ENCODE measurements around the gene C1QTNF5.

DNA sequence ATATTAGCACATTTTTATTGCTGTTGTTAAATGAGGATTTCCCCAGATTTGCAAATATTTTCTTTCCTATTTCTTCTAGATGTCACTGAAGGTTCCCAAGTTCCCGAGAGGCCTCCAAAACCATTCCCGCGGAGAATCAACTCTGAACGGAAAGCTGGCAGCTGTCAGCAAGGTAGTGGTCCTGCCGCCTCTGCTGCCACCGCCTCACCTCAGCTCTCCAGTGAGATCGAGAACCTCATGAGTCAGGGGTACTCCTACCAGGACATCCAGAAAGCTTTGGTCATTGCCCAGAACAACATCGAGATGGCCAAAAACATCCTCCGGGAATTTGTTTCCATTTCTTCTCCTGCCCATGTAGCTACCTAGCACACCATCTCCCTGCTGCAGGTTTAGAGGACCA lies 41.3 kb downstream of the C1QTNF5 start:
- TF ChIP-seq, protein P1, sequence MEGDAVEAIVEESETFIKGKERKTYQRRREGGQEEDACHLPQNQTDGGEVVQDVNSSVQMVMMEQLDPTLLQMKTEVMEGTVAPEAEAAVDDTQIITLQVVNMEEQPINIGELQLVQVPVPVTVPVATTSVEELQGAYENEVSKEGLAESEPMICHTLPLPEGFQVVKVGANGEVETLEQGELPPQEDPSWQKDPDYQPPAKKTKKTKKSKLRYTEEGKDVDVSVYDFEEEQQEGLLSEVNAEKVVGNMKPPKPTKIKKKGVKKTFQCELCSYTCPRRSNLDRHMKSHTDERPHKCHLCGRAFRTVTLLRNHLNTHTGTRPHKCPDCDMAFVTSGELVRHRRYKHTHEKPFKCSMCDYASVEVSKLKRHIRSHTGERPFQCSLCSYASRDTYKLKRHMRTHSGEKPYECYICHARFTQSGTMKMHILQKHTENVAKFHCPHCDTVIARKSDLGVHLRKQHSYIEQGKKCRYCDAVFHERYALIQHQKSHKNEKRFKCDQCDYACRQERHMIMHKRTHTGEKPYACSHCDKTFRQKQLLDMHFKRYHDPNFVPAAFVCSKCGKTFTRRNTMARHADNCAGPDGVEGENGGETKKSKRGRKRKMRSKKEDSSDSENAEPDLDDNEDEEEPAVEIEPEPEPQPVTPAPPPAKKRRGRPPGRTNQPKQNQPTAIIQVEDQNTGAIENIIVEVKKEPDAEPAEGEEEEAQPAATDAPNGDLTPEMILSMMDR (conservative IDR thresholded peaks at IDR 0.05; ENCODE audit: low read length): no peak
- TF ChIP-seq EZH2phosphoT487 (IDR thresholded peaks at IDR 0.05; ENCODE audit: borderline replicate concordance, low read depth, low read length): no peak
